WTC11 (cell line): ENCODE data around the gene USP44.

Source experiments
- CREM ChIP-seq: sonication (generic); formaldehyde crosslinking; IDR thresholded peaks from 2 replicates; pipeline ENCODE4 v1.8.1; 2022; ENCODE audit warnings: mild to moderate bottlenecking, missing genetic modification reagents, moderate library complexity
- CTCF ChIP-seq: fragments of 200-600 bp; IDR thresholded peaks from 2 replicates; pipeline ENCODE4 v1.8.0; 2022; ENCODE audit warnings: antibody characterized with exemption
- E2F1 ChIP-seq: sonication (generic); formaldehyde crosslinking; IDR thresholded peaks from 2 replicates; pipeline ENCODE4 v1.8.0; 2022; ENCODE audit warnings: mild to moderate bottlenecking, missing genetic modification reagents
- FOXK1 ChIP-seq: sonication (generic); formaldehyde crosslinking; IDR thresholded peaks from 2 replicates; pipeline ENCODE4 v1.8.0; 2022; ENCODE audit warnings: mild to moderate bottlenecking, moderate library complexity, missing genetic modification reagents
- GTF2I ChIP-seq: fragments of 250-450 bp; sonication (Bioruptor Pico); conservative IDR thresholded peaks from 2 replicates; pipeline ENCODE4 v1.4.0; 2021; ENCODE audit warnings: mild to moderate bottlenecking
- JAZF1 ChIP-seq: fragments of 250-450 bp; sonication (Bioruptor Pico); IDR thresholded peaks from 2 replicates; pipeline ENCODE4 v1.9.0; 2021; ENCODE audit warnings: moderate library complexity, mild to moderate bottlenecking, inconsistent platforms
- MLX ChIP-seq: sonication (generic); formaldehyde crosslinking; IDR thresholded peaks from 2 replicates; pipeline ENCODE4 v1.8.1; 2023; ENCODE audit warnings: mild to moderate bottlenecking, missing genetic modification reagents, moderate library complexity
- NR2C2 ChIP-seq: sonication (generic); formaldehyde crosslinking; IDR thresholded peaks from 2 replicates; pipeline ENCODE4 v1.8.0; 2022; ENCODE audit warnings: mild to moderate bottlenecking, missing genetic modification reagents
- RELA ChIP-seq: sonication (generic); formaldehyde crosslinking; IDR thresholded peaks from 2 replicates; pipeline ENCODE4 v1.8.1; 2022; ENCODE audit warnings: missing genetic modification reagents, mild to moderate bottlenecking, borderline replicate concordance
- TCF7 ChIP-seq: sonication (generic); formaldehyde crosslinking; IDR thresholded peaks from 2 replicates; pipeline ENCODE4 v1.8.0; 2022; ENCODE audit warnings: mild to moderate bottlenecking, low read depth, missing genetic modification reagents, moderate library complexity

- TF ChIP-seq E2F1 (CRISPR knock-in tag), result no peak
- no peak for TF ChIP-seq FOXK1 (CRISPR knock-in tag)
- no peak for TF ChIP-seq JAZF1 (CRISPR knock-in tag)
- TF ChIP-seq GTF2I, result no peak
- TF ChIP-seq TCF7, result no peak
- no peak for TF ChIP-seq CTCF
- TF ChIP-seq CREM, result no peak
- no peak for TF ChIP-seq MLX (CRISPR knock-in tag)
- TF ChIP-seq NR2C2 (CRISPR knock-in tag), result no peak
- no peak for TF ChIP-seq RELA (CRISPR knock-in tag)
Measured at GRCh38 chr12:95577820-95578219, 26.5 kb upstream of the USP44 start.
